ENCODE measurements around the gene LDAH.

DNA sequence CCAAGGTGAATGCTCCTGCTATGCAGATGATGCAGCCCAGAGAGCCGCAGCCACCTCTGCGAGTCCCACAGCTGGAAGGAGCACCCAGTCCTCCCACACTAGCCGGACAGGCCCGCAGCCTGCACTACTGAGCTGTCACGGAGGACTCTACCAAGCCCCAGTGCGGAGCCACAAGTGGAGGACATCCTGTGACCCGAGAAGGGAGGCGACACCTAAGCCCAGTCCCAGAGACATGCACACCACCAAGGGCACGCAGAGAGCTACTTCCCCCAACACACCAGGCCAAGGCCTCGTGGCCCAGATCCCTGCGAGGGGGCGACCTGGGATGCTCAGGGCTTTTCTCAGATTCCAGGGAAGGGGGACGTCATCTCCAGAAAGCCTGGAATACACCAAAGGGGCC lies 184.9 kb downstream of the LDAH start:
- TF ChIP-seq, protein P1, sequence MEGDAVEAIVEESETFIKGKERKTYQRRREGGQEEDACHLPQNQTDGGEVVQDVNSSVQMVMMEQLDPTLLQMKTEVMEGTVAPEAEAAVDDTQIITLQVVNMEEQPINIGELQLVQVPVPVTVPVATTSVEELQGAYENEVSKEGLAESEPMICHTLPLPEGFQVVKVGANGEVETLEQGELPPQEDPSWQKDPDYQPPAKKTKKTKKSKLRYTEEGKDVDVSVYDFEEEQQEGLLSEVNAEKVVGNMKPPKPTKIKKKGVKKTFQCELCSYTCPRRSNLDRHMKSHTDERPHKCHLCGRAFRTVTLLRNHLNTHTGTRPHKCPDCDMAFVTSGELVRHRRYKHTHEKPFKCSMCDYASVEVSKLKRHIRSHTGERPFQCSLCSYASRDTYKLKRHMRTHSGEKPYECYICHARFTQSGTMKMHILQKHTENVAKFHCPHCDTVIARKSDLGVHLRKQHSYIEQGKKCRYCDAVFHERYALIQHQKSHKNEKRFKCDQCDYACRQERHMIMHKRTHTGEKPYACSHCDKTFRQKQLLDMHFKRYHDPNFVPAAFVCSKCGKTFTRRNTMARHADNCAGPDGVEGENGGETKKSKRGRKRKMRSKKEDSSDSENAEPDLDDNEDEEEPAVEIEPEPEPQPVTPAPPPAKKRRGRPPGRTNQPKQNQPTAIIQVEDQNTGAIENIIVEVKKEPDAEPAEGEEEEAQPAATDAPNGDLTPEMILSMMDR (conservative IDR thresholded peaks at IDR 0.05; ENCODE audit: low read depth, low read length): no peak
- no peak for TF ChIP-seq EZH2 (IDR thresholded peaks at IDR 0.05; ENCODE audit: borderline replicate concordance, low read depth, low read length, poor library complexity, severe bottlenecking)
